DMS153 treated with DMSO at 0.1 percent for 48 hours (cell line): ENCODE measurements around the gene PACS1.
"Not testable (repeated sequence)": the region's sequence is repeated elsewhere in the genome, so short reads cannot be mapped to it uniquely, and the experiment has no call there.

Experiments
- DNase-seq: peaks from one replicate; lab custom pipeline; 2025; ENCODE audit not compliant: unreplicated experiment; lab: John Stamatoyannopoulos, UW

Gene PACS1

DNA sequence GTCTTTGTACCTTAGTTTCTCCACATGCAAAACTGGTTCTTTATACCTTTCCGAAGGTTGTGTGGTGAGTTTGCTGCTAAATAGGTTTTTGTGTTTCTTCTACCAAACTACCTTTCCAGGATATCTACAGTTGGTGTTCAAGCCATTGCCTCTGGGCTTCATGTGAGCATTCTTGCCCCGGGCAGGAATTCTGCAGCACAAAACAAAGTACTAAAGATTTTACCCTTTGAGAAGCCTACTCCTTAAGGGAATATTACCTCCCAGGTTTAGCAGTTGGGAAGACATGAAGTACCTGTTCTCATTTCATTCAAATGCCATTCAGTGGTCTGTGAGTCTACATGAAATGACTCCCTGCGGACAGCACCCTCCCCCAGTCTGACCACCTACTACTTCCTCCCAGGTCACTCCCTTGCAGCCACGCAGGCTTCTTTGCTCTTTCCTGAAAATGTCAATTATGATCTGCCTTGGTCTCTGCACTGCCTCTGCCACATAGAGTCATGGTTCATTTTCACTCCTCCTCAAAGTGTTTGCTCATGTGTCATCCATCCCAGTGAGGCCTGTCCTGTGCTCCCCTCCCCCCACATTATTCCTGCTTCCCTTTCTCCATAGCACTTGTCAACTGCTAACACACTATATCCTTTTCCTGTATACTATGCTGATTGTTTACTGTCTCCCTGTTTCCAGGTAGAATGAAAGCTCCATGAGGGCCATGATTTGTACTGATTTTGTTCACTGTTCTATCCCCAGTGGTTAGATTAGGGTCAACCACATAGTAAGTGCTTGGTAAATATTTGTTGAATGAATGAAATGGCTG lies 36.9 kb downstream of the PACS1 start:
- DNase-seq: no peak

GRCh38 chr11:66107600-66108510 lies 37.8 kb downstream of the PACS1 start:
- DNase-seq: no peak

- DNase-seq: no peak
These were observed 39.2 kb downstream of the PACS1 start for GRCh38 chr11:66109294-66109693.

GRCh38 chr11:66111158-66111557 lies 41.1 kb downstream of the PACS1 start:
- DNase-seq: no peak

DNA sequence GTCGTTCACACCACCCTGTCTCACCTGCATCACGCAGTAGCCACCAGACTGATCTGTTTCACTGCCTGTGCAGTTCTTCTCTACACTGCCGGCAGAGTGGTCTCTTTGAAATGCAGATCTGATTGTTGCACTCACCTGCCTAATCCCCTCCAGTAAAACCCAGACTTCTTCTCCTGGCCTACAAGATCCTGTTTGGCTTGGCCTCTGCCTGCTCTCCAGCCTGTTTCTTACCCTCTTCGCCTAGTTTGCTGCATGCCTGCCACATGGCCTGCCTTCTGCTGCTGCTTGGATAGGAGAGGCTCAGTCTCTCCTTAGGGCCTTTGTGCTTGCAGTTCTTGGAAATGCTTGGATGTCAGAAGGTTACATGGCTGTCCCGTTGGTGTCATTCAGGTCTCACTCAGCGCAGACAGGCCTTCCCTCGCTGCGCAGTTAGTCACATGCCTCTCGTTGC lies 42.0 kb downstream of the PACS1 start:
- no peak for DNase-seq

GRCh38 chr11:66112601-66113499 lies 42.8 kb downstream of the PACS1 start:
- no peak for DNase-seq

- not testable (repeated sequence) for DNase-seq
These were observed 44.9 kb downstream of the PACS1 start for GRCh38 chr11:66114957-66115356.

GRCh38 chr11:66115638-66116301 lies 45.7 kb downstream of the PACS1 start:
- no peak for DNase-seq

DNA sequence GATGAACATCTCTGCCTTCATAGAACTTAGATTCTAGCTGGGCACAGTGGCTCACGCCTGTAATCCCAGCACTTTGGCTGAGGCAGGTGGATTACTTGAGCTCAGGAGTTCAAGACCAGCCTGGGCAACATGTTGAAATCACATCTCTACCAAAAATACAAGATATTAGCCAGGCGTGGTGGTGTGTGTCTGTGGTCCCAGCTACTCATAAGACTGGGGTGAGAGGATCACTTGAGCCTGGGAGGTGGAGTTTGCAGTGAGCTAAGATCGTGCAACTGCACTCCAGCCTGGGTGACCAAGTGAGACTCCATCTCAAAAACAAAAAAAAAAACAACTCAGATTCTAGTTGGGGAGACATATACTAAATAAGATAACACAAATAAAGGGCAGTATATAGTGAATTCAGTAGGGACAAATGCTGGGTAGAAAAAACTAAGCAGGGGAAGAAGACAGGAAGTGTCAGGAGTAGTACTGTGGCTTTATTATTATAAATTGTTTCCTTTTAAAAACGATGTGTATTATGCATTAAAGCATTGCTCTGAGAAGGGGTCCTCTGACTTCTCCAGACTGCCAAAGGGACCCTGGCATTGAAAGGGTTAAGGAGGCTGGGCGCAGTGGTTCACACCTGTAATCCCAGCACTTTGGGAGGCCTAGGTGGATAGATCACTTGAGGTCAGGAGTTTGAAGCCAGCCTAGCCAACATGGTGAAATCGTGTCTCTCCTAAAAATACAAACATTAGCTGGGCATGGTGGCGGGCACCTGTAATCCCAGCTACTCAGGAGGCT lies 46.7 kb downstream of the PACS1 start:
- no peak for DNase-seq

GRCh38 chr11:66118847-66119246 lies 48.8 kb downstream of the PACS1 start:
- no peak for DNase-seq

- no peak for DNase-seq
These were observed 49.5 kb downstream of the PACS1 start for GRCh38 chr11:66119348-66120133.

DNA sequence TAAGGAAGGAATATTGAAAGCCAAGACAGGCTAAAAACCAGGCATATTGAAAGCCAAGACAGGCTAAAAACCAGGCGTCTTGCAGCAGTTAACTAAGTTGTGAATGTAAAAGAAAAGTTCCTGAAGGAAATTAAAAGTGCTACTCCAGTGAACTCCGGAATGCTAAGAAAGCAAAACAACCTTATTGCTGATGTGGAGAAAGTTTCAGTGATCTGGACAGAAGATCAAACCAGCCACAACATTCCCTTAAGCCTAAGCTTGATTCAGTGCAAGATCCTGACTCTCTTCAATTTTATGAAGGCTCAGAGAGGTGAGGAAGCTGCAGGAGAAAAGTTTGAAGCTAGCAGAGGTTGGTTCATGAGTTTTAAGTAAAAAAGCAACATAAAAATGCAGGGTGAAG lies 51.4 kb downstream of the PACS1 start:
- DNase-seq: no peak

DNA sequence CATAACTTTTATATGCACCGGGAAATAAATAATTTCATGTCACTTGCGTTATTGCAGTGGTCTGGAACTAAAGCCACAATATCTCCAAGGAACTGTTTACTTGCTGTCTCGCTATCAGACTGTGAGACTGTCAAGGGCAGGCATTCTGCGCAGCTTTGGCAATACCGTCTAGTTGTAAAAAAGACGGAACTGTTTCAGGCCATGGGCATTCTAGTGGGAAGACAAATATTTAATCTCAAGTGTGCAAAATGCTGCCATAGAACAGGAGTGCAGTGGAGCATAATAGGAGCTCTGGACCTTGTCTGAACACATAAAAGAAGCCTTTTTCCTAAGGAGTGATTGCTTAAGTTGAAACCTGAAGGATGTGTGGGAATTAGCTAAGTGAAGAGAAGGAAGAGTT lies 53.8 kb downstream of the PACS1 start:
- peak; percentile 10 for DNase-seq

- no peak for DNase-seq
These were observed 54.5 kb downstream of the PACS1 start for GRCh38 chr11:66124564-66124963.

- DNase-seq: no peak
These were observed 56.0 kb downstream of the PACS1 start for GRCh38 chr11:66126064-66126463.

- peak; percentile 17 for DNase-seq
These were observed 56.9 kb downstream of the PACS1 start for GRCh38 chr11:66126808-66127555.

DNA sequence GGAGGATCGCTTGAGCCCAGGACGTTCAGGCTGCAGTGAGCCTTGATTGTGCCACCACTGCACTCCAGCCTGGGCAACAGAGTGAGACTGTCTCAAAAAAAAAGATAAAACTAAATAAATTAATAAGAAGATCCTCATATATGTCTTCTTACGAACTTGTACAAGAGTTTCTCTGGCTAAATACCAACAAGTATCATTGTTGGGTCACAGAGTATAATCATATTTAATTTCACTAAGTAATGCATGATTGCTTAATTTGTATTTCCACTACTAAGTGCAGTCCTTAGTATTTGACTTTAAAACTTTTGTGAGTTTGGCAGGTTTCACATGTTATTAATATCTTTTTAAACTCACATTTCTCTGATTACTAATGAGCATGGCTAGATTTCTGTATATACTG lies 60.9 kb downstream of the PACS1 start:
- no peak for DNase-seq

GRCh38 chr11:66131937-66132632 lies 62.0 kb downstream of the PACS1 start:
- DNase-seq: no peak
